ENCODE data around the gene ZNF208. TPM values are rescaled to one million over a fixed set of nuclear protein-coding genes. Genes with fewer than 3 reads are reported as not detected.

ZNF208 gene
- total and polyA plus RNA-seq, 2 of the 8 experiments (the other 6 are each of a cell fraction or from before 2014, with no cell fraction given): not detected

GRCh38 chr19:21922276-21922675 is 88.5 kb downstream of the ZNF208 start:
- no peak overlapping the region for H3K4me2 ChIP-seq (ENCODE audit: insufficient read depth in 1 of 2, low read depth in 2 of 2, low read length in 2 of 2)
- H2BK120ac ChIP-seq (replicated peaks; ENCODE audit: low read depth, low read length): no peak overlapping the region
- H3K4ac ChIP-seq (replicated peaks; ENCODE audit: insufficient read length, low read depth, low read length): no peak overlapping the region
- no peak overlapping the region for H3K27ac ChIP-seq (ENCODE audit: low read depth, low read length)
- H2BK15ac ChIP-seq (ENCODE audit: low read length): no peak overlapping the region
- FAIRE-seq (no peak), DNase-seq (ENCODE audit: low read depth in 1 of 2, low spot score in 2 of 2) (no peak)
- no peaks in the 10 kb centered on the region for H4K20me1 ChIP-seq (replicated peaks in 1 of 2; ENCODE audit: control insufficient read depth in 1 of 2, insufficient read depth in 2 of 2, low read length in 2 of 2)
- no peaks in the 10 kb centered on the region for H3K79me2 ChIP-seq (ENCODE audit: control insufficient read depth in 1 of 2, insufficient read depth in 2 of 2, low read length in 2 of 2)
- H3K4me1 ChIP-seq (replicated peaks in 1 of 4; ENCODE audit: control insufficient read depth in 3 of 4, insufficient read depth in 4 of 4, low read length in 3 of 4): no peaks in the 10 kb centered on the region
- no peak overlapping the region for H3K23ac ChIP-seq (ENCODE audit: insufficient read length)
- H3K23me2 ChIP-seq (ENCODE audit: low read depth, low read length): no peaks in the 10 kb centered on the region
- H3K18ac ChIP-seq (ENCODE audit: extremely low read depth, low read length): no peak overlapping the region
- H3K14ac ChIP-seq (ENCODE audit: insufficient read length): no peak overlapping the region
- no peak overlapping the region for H3K9ac ChIP-seq (replicated peaks in 1 of 4; ENCODE audit: extremely low read depth in 1 of 4, low read depth in 3 of 4, low read length in 3 of 4)
- no peak overlapping the region for H3K56ac ChIP-seq (replicated peaks; ENCODE audit: insufficient read length, low read depth, low read length)
- H3K4me3 ChIP-seq (ENCODE audit: extremely low read depth in 1 of 4, insufficient read depth in 2 of 4, low read depth in 3 of 4, low read length in 4 of 4): no peak overlapping the region
- H2AFZ ChIP-seq (ENCODE audit: low read length): no peak overlapping the region
- peaks cover 57 to 76% of the 10 kb centered on the region in 2 experiments for H3K9me3 ChIP-seq (ENCODE audit: insufficient read depth in 2 of 2, low read depth in 1 of 2, low read length in 1 of 2)
- H2AK5ac ChIP-seq (ENCODE audit: low read depth, low read length): no peak overlapping the region
- H4K8ac ChIP-seq (ENCODE audit: extremely low read depth, insufficient read depth, low read length): no peak overlapping the region
- no peak overlapping the region for H2BK5ac ChIP-seq (ENCODE audit: low read depth, low read length)
- POLR2A ChIA-PET (ENCODE audit: partially characterized antibody): no interaction called here
- CTCF ChIA-PET (ENCODE audit: partially characterized antibody): no interaction called here
- H4K91ac ChIP-seq (replicated peaks; ENCODE audit: insufficient read length, low read length): no peak overlapping the region
- no peaks in the 10 kb centered on the region for H3K27me3 ChIP-seq (replicated peaks in 1 of 4; ENCODE audit: control insufficient read depth in 3 of 4, extremely low read depth in 1 of 4, insufficient read depth in 3 of 4, low read length in 3 of 4)
- H2BK12ac ChIP-seq (ENCODE audit: low read depth, low read length): no peak overlapping the region
- no peak overlapping the region for H4K5ac ChIP-seq (ENCODE audit: insufficient read length, low read depth, low read length)
- no peaks in the 10 kb centered on the region for H3K36me3 ChIP-seq (ENCODE audit: control insufficient read depth in 2 of 4, insufficient read depth in 4 of 4, low read length in 3 of 4)
- H2BK20ac ChIP-seq (ENCODE audit: low read length): no peak overlapping the region
- H3K79me1 ChIP-seq (ENCODE audit: low read depth, low read length): no peaks in the 10 kb centered on the region
- WGBS, 2 experiments (ENCODE audit: extremely low coverage in 1 of 2, insufficient coverage in 1 of 2, insufficient read length in 1 of 2, insufficient replicate concordance in 2 of 2, low coverage in 1 of 2, low lambda C conversion rate in 2 of 2, missing lambda C conversion rate in 1 of 2): 24% methylated on average over 2 of the region's 2 CpGs; no CpG with 5 or more reads in 1 of the 2 experiments
- TF ChIP-seq NANOG (IDR thresholded peaks at IDR 0.05; ENCODE audit: insufficient read depth, low read depth, low read length, poor library complexity, severe bottlenecking) (no peak), E2F6 (IDR thresholded peaks at IDR 0.05) (no peak), FOSL1 (IDR thresholded peaks at IDR 0.05; ENCODE audit: insufficient read depth, low read depth, low read length) (no peak), SUZ12 (IDR thresholded peaks at IDR 0.05; ENCODE audit: low read length) (no peak), KDM4A (IDR thresholded peaks at IDR 0.05; ENCODE audit: low read depth, low read length, severe bottlenecking) (no peak), GABPA (IDR thresholded peaks at IDR 0.05; ENCODE audit: borderline replicate concordance, insufficient read depth, low read length) (no peak), TAF7 (optimal IDR thresholded peaks at IDR 0.05; ENCODE audit: borderline replicate concordance, low read depth, low read length) (no peak), CTBP2 (IDR thresholded peaks at IDR 0.05; ENCODE audit: borderline replicate concordance, insufficient read depth, insufficient read length, low read length) (no peak), SRF (IDR thresholded peaks at IDR 0.05; ENCODE audit: low read depth, low read length) (no peak), TEAD4 (IDR thresholded peaks at IDR 0.05; ENCODE audit: low read depth, low read length) (no peak), POLR2AphosphoS5 (IDR thresholded peaks at IDR 0.05; ENCODE audit: low read depth, low read length) (no peak)
- TF ChIP-seq, protein P1, sequence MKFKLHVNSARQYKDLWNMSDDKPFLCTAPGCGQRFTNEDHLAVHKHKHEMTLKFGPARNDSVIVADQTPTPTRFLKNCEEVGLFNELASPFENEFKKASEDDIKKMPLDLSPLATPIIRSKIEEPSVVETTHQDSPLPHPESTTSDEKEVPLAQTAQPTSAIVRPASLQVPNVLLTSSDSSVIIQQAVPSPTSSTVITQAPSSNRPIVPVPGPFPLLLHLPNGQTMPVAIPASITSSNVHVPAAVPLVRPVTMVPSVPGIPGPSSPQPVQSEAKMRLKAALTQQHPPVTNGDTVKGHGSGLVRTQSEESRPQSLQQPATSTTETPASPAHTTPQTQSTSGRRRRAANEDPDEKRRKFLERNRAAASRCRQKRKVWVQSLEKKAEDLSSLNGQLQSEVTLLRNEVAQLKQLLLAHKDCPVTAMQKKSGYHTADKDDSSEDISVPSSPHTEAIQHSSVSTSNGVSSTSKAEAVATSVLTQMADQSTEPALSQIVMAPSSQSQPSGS (IDR thresholded peaks at IDR 0.05; ENCODE audit: low read length): no peak

Data from H1 (cell line).